Breast epithelium (tissue), 3 donors: ENCODE measurements around the gene TRPM2.

ENCODE experiments used
- CTCF ChIP-seq, 3 donors: fragments of 450-650 bp; IDR thresholded peaks; one replicate each; pipeline ENCODE4 v1.5.1; 2016 to 2017; ENCODE audit warnings: antibody characterized with exemption in 3 of 3, mild to moderate bottlenecking in 3 of 3, moderate library complexity in 3 of 3
- POLR2A ChIP-seq: fragments of 450-650 bp; IDR thresholded peaks from one replicate; pipeline ENCODE4 v1.6.1; 2016; ENCODE audit warnings: antibody characterized with exemption, mild to moderate bottlenecking, moderate library complexity

GRCh38 chr21:44489962-44490361 is 136.5 kb downstream of the TRPM2 start:
- TF ChIP-seq CTCF (IDR thresholded peaks at IDR 0.05) (no peak), POLR2A (no peak)
